CD4-positive, alpha-beta T cell (primary cell): ENCODE measurements around the gene FAM53A. TPM values are rescaled to one million over a fixed set of nuclear protein-coding genes. Genes with fewer than 3 reads are reported as not detected.

Experiments
- ATAC-seq: fragments of 200-7000 bp; cut with Tn5 transposase; one replicate; pipeline ENCODE4 v1.10.0; 2022; ENCODE audit warnings: mild to moderate bottlenecking; ENCODE audit not compliant: poor library complexity
- CTCF ChIA-PET: fragments of 350-600 bp; sonication (Branson Sonifier 250); formaldehyde crosslinking; loops from one replicate; lab custom pipeline; 2021; ENCODE audit warnings: antibody characterized with exemption, inconsistent platforms; lab: Charles Lee
- POLR2A ChIA-PET: fragments of 350-600 bp; sonication (Branson Sonifier 250); formaldehyde crosslinking; loops from one replicate; lab custom pipeline; 2021; ENCODE audit warnings: antibody characterized with exemption, inconsistent platforms; lab: Charles Lee
- DNase-seq, 14 experiments: peaks; one replicate each; pipeline ENCODE4 v3.0.0-alpha.2; 2013 to 2020; ENCODE audit warnings: mixed read lengths in 2 of 14
- H3K27ac ChIP-seq, 2 donors: one replicate each; pipeline versions ENCODE4 v1.5.1 to v1.7.0; 2013; ENCODE audit warnings: low read length in 2 of 2, low read depth in 1 of 2, mild to moderate bottlenecking in 1 of 2
- H3K27me3 ChIP-seq, 2 experiments: 1 replicate in 1 of 2; 2 replicates in 1 of 2; pipeline versions ENCODE4 v1.6.1 to v1.7.0; 2013; ENCODE audit warnings: low read length in 2 of 2, control low read depth in 1 of 2, mild to moderate bottlenecking in 1 of 2, moderate library complexity in 1 of 2; ENCODE audit not compliant: insufficient read depth in 2 of 2, control insufficient read depth in 1 of 2
- H3K36me3 ChIP-seq: one replicate; pipeline ENCODE4 v1.6.1; 2013; ENCODE audit warnings: low read length, control low read depth; ENCODE audit not compliant: insufficient read depth
- H3K4me1 ChIP-seq: one replicate; pipeline ENCODE4 v1.6.1; 2013; ENCODE audit warnings: low read length, control low read depth; ENCODE audit not compliant: insufficient read depth
- H3K4me3 ChIP-seq: one replicate; pipeline ENCODE4 v1.5.1; 2013; ENCODE audit warnings: mild to moderate bottlenecking, low read length, moderate library complexity
- H3K9me3 ChIP-seq, 2 experiments: 1 replicate in 1 of 2; 2 replicates in 1 of 2; pipeline versions ENCODE4 v1.6.1 to v1.7.0; 2013; ENCODE audit warnings: low read length in 2 of 2, mild to moderate bottlenecking in 2 of 2, control low read depth in 1 of 2, moderate library complexity in 1 of 2; ENCODE audit not compliant: control insufficient read depth in 1 of 2, insufficient read depth in 1 of 2
- H3K27ac Mint-ChIP-seq: one replicate; pipeline ENCODE4 v1.8.0; 2020; ENCODE audit warnings: mixed read lengths
- H3K27me3 Mint-ChIP-seq: one replicate; pipeline ENCODE4 v1.8.0; 2021; ENCODE audit warnings: mixed read lengths
- H3K36me3 Mint-ChIP-seq: one replicate; pipeline ENCODE4 v1.8.0; 2021; ENCODE audit warnings: low read depth, mixed read lengths
- H3K4me1 Mint-ChIP-seq: one replicate; pipeline ENCODE4 v1.8.0; 2021; ENCODE audit warnings: low read depth, mixed read lengths
- H3K4me3 Mint-ChIP-seq: one replicate; pipeline ENCODE4 v1.8.0; 2020; ENCODE audit warnings: mild to moderate bottlenecking, mixed read lengths
- H3K9me3 Mint-ChIP-seq: one replicate; pipeline ENCODE4 v1.8.0; 2020; ENCODE audit warnings: mixed read lengths
- intact Hi-C, 2 experiments: fragments of 100-400 bp; cut with DNase I in 1 of 2; cut with micrococcal nuclease in 1 of 2; formaldehyde crosslinking; loops; one replicate each; pipeline versions ENCODE4 v1.15.1 to v1.9.0; 2023 to 2025; cut with DNase I, micrococcal nuclease
- total RNA-seq, 174 experiments: library from RNA in 2 of 174; stranded (reverse) in 2 of 174; gene quantifications; one replicate each; pipeline ENCODE4 v1.2.3 and lab custom pipeline; 2021 to 2026
- TF ChIP-seq, protein P1 (sequence below): fragments of 200-600 bp; IDR thresholded peaks from one replicate; pipeline ENCODE4 v1.8.0; 2022; ENCODE audit warnings: antibody characterized with exemption, mild to moderate bottlenecking

FAM53A gene
- total RNA-seq, 2 experiments from 2014 or later: 0.93 to 2.4 TPM

DNA sequence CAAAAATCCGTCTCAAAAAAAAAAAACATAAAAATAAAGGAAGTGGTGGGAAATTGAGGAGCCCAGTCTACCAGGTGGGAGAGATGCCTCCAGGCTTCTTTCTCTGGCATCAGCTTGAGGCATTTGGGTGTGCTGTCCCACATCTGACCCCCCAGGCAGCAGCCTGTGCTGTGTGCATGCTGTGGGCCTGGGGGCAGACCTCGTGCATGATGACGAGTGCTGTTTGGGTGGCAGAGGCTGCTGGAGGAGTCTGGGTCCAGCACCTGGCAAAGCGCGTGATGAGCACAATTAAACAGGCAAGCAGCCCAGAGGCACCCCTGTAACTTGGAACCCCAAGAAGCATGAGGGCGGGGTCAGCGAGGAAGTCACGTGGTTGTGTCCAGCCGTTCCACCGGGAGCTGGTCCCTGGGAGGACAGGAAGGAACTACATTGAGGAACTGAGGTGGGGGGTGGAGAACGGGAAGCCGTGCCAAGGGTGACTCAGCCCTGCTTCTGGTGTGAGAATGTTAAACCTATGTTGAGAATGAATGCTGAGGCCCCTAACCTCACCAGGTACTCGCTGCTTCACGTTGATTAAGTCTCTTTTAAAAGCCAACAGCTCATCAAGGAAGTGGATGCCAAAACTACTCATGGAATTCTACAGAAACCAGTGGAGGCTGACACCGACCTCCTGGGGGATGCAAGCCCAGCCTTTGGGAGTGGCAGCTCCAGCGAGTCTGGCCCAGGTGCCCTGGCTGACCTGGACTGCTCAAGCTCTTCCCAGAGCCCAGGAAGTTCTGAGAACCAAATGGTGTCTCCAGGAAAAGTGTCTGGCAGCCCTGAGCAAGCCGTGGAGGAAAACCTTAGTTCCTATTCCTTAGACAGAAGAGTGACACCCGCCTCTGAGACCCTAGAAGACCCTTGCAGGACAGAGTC is 43.3 kb upstream of the FAM53A start:
- Mint-ChIP-seq H3K9me3 (no peaks in the 10 kb centered on the region), H3K4me1 (peaks cover 50% of the 10 kb centered on the region), H3K4me3 (no peak overlapping the region), H3K27me3 (no peaks in the 10 kb centered on the region), H3K36me3 (peaks cover 76% of the 10 kb centered on the region), H3K27ac (no peak overlapping the region)
- TF ChIP-seq, protein P1, sequence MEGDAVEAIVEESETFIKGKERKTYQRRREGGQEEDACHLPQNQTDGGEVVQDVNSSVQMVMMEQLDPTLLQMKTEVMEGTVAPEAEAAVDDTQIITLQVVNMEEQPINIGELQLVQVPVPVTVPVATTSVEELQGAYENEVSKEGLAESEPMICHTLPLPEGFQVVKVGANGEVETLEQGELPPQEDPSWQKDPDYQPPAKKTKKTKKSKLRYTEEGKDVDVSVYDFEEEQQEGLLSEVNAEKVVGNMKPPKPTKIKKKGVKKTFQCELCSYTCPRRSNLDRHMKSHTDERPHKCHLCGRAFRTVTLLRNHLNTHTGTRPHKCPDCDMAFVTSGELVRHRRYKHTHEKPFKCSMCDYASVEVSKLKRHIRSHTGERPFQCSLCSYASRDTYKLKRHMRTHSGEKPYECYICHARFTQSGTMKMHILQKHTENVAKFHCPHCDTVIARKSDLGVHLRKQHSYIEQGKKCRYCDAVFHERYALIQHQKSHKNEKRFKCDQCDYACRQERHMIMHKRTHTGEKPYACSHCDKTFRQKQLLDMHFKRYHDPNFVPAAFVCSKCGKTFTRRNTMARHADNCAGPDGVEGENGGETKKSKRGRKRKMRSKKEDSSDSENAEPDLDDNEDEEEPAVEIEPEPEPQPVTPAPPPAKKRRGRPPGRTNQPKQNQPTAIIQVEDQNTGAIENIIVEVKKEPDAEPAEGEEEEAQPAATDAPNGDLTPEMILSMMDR: no peak
- ATAC-seq (no peak), DNase-seq (peak in 2 of 14 experiments; percentile 49 to 51)
- Histone ChIP-seq H3K36me3 (peaks cover 61% of the 10 kb centered on the region), H3K27ac (no peak overlapping the region), H3K27me3 (no peaks in the 10 kb centered on the region), H3K4me1 (peaks cover 86% of the 10 kb centered on the region), H3K9me3 (no peaks in the 10 kb centered on the region), H3K4me3 (no peak overlapping the region)
- ChIA-PET POLR2A (interaction anchor here (2.4 to 12.1 kb wide), 2 partner anchors 15 to 36 kb away, joined by 11 to 128 read pairs; partner anchors contain the start of gene SLBP), CTCF (interaction anchor here (0.9 to 7.0 kb wide), 4 partner anchors 15 to 44 kb away, joined by 3 to 84 read pairs (median 5); partner anchors contain the start of gene SLBP)
- intact Hi-C loops: loop anchor here in 1 of 2 experiments (2.0 to 10.0 kb wide), 2 partner anchors 17 to 1347 kb away; partner anchors contain the start of genes HTT and HTT-AS

DNA sequence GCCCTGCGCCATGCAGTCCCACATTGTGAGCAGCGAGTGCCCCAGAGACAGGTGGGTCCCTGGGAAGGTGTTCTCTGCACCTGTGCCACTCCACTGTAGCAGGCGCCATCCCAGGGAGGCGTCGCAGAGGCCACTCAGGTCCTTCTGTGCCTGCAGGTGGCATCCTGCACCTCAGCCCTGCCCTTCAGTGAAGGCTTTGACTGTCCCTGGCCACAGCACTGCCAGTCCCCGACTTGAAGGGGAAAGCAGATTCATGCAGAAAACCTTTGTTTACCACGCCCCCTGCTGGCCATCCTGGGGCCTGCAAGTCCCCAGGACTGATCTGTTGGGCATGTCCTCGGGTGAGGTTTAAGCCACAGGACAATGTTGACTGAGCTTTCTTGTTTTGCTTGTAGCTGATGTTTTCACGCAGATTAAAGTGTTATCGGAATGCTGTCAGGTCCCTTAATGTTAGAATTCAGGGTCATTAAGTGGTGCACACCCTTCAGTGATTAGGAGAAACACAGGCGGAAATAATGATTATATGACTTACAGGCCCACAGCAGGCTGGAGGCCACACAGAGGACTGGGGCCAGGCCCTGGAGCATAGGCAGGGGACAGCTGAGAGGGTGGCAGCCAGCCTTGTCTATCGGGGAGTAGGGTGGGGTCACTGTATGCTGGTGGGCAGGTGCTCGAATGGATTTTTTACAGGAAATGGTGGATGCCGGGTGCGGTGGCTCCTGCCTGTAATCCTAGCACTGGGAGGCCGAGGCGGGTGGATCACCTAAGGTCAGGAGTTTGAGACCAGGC is 42.2 kb upstream of the FAM53A start:
- H3K4me3 Mint-ChIP-seq: peak overlapping the region; percentile 31
- peak; percentile 37 for ATAC-seq
- Histone ChIP-seq H3K27me3 (no peaks in the 10 kb centered on the region), H3K4me1 (peaks cover 95% of the 10 kb centered on the region), H3K4me3 (no peak overlapping the region), H3K27ac (no peak overlapping the region), H3K36me3 (peaks cover 52% of the 10 kb centered on the region), H3K9me3 (no peaks in the 10 kb centered on the region)
- H3K27me3 Mint-ChIP-seq: no peaks in the 10 kb centered on the region
- H3K9me3 Mint-ChIP-seq: no peaks in the 10 kb centered on the region
- H3K27ac Mint-ChIP-seq: peak overlapping the region; percentile 63
- ChIA-PET POLR2A (interaction anchor here (2.4 to 12.1 kb wide), 2 partner anchors 14 to 35 kb away, joined by 11 to 128 read pairs; partner anchors contain the start of gene SLBP), CTCF (interaction anchor here (1.4 to 7.0 kb wide), 3 partner anchors 14 to 43 kb away, joined by 3 to 84 read pairs (median 7); partner anchors contain the start of gene SLBP)
- intact Hi-C loops: loop anchor here (1.0 to 10.0 kb wide), 3 partner anchors 16 to 1348 kb away; partner anchors contain the start of genes HTT (in 1 of the 2) and HTT-AS (in 1 of the 2)
- H3K36me3 Mint-ChIP-seq: peaks cover 70% of the 10 kb centered on the region
- peaks cover 57% of the 10 kb centered on the region for H3K4me1 Mint-ChIP-seq
- TF ChIP-seq, protein P1: peak; percentile 96
- DNase-seq: peak; percentile 84 to 96 (median 90)

DNA sequence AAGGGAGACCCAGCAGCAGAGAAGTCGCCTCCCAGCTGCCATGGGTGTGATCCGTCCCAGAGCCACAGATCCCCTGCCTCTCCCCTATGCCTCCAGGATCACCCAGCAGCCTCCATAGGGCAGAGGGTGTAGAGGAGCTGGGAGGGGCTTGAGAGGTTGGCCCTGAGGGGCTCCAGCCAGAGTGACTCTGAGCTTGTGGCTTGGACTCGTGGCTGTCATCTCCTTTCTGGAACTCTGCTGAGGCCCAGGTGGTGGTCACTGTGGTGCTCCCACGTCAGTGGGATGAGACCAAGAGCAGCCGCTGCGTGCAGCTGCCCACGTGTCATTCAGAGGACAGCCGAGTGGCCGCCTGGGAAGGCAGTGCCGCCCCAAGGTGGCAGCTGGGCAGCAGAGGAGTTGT is 41.4 kb upstream of the FAM53A start:
- no peak for ATAC-seq
- H3K9me3 ChIP-seq: no peaks in the 10 kb centered on the region
- TF ChIP-seq, protein P1: no peak
- peaks cover 87% of the 10 kb centered on the region for H3K4me1 ChIP-seq
- DNase-seq: peak in 1 of 14 experiments; percentile 16
- no peak overlapping the region for H3K4me3 ChIP-seq
- H3K9me3 Mint-ChIP-seq: no peaks in the 10 kb centered on the region
- peaks cover 44% of the 10 kb centered on the region for H3K36me3 ChIP-seq
- peak overlapping the region; percentile 89 for H3K4me3 Mint-ChIP-seq
- H3K27ac ChIP-seq: no peak overlapping the region
- peaks cover 57% of the 10 kb centered on the region for H3K4me1 Mint-ChIP-seq
- H3K27me3 Mint-ChIP-seq: no peaks in the 10 kb centered on the region
- H3K27me3 ChIP-seq: no peaks in the 10 kb centered on the region
- intact Hi-C loops: loop anchor here in 1 of 2 experiments (10.0 kb wide), 1 partner anchor 1349 kb away; the partner anchor contains the start of genes HTT and HTT-AS
- peaks cover 62% of the 10 kb centered on the region for H3K36me3 Mint-ChIP-seq
- ChIA-PET POLR2A (interaction anchor here (2.4 to 12.1 kb wide), 3 partner anchors 14 to 34 kb away, joined by 11 to 205 read pairs (median 128); partner anchors contain the start of gene SLBP), CTCF (interaction anchor here (1.4 to 7.0 kb wide), 3 partner anchors 13 to 42 kb away, joined by 3 to 84 read pairs (median 7); partner anchors contain the start of gene SLBP)
- H3K27ac Mint-ChIP-seq: peak overlapping the region; percentile 99
